GM18508 (cell line): ENCODE measurements around the gene COL8A2.
A peak's percentile ranks its signal among the peaks of the same experiment; 100 is the strongest.

Experiments
- ATAC-seq: cut with Tn5 transposase; IDR thresholded peaks from one replicate; pipeline ENCODE4 v1.9.1; 2021; ENCODE audit warnings: moderate number of reproducible peaks; ENCODE audit not compliant: insufficient read depth, unreplicated experiment

The COL8A2 gene

DNA sequence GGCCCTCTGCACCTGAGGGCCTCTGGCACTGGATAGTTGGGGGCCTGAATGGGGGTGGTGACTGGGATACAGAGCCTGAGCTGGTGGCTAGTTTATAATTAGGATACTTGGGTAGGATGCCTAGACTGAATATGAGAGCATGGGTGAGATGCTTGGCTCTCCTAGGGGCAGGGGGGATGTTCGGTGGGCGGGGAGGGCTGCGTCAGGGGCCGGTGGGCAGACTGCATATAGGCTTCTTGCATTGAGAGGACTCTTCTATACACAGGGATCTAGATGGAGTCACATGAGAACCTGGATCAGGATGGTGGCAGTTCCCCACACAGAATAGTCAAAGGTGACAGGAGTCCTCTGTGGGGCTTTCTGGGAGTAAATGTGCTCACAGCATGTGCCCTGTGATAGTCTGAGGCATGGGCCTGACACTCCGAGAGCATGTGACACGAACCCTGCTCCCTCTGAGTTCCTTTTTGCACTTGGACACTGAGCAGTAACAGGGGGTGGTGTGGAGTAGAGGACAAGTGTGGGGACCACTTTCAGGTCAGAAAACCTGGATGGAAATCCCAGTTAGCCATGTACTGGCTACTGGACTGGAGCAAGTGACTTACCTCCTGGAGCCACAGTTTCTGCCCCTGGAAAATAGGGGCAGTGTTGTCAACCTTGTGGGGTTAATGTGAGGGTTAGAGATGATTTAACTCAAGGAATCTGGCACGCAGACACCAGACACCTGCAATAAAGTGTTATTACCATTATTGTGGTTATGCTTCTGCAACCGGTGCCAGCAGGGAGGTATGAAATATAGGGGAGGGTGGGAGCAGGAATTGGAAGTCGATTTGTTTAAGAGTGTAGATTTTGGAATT is 33.2 kb upstream of the COL8A2 start:
- ATAC-seq = no peak

DNA sequence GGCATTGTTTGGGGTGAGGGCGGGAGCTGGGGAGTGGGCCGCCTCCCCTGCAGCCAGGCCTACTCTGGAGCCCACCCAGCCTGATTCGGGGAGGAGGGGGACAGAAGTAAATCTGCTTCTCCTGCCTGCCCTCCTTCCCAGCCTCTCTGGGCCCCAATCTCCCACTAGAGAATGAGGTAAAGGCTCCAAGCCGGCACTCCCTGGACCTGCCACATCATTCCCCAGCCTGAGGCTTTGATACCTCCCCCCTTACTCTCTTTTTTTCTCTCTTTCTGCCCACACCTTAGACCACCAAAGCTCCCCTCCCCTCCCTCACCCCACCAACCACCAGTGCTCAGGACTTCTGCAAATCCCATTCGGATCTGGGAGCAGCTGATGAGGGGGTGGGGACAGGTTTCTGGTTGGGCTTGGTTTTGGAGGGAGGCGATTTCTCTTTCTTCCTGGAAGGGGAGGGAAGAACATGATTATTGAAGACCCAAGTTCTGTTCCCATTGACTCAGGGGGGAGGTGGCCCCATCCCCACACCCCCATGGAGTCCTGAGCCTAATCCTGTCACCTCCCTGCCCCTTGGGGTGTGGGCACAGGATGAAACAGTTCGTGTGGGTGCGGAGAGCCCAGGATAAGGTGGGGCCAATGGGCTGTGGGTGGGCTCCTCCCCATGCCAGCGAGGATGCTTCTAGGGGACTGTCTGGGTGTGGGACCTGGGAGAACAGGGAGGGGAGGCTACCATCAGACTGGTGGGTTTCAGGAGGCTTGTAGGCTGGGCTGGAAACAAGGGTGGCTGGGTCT is 32.3 kb upstream of the COL8A2 start:
- no peak for ATAC-seq

DNA sequence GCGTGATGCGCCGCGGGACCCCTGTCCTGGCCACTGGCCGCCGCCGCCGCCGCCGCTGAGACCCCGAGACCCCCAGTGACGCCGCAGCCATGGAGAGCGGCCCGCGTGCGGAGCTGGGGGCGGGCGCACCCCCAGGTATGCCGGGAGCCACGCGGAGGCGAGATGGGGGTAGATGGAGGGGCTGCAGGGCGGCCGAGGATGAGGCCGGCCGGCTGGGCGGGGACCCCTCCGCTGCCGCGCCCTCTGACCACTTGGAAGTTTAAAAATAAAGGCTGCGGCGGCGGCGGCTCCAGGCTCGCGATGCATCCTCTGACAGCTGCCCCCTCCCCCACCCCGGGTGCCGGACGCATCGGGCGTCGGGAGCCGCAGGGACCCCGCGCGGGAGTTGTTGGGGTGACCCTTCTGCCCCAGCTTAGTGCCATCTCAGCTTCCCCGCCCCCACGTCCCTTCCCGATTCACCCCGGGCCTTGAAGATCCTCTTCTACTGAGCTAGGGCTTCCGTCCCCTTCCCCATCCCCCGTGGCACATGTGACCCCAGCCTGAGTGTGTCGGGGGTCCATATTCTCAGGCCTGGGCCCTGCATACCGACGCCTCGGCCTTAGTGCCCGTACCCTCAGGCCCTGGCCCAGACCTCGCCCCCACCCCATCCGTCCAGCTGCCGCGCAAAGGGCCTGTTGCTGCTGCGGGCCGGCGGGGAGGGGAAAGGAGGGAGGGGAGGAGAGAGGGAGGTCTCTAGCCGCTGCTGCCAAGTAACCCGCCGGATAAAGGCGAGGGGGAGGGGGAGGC is 31.5 kb upstream of the COL8A2 start:
- ATAC-seq = no peak

DNA sequence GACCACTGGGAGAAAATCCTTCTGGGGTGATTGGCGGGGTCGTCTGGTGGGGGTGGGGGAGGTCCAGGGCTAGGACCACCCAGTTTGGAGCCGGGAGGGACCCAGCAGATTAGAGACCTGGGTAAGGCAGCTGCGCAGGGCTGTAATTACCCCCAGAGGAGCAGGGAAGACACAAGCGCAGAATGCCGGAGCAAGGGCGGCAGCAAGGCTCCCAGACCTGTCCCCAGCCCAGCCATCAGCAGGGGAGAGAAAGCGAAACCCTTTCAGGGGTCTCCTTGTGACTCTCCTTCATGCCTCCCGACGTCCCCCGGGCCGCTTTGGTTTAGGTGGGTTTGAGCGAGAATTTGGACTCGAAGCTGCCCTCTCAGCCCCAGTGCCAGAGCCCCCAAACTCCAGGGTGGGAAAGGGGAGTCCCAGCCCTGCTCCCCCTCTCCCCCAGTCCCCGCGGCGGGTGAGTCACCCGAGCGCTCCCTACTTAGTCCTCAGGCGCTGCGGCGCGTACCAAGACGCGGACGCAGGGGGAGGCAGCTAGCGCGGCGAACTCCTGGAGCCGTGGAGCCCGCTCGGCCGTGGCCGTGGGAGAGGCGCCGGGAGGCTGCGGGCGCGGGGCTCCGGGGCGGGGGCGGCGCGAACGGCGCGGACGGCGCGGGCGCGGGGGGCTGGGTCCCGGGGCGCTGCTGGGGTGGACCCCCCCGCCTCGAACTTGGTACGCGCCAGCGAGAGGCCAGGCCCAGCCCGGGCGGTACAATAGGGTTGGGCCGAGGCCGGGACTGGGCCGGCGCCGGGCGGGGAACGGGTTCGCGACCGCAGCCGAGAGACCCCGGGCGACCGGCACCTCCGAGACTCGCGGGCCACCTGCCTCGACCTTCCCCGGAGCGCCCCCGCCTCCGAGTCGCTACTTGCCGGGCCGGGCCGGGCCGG is 30.6 kb upstream of the COL8A2 start, which contains the start of gene MAP7D1:
Gene MAP7D1 (plus strand): TSS at position 753 of the 921 bp plus-strand sequence. CDS start 258 bp downstream, outside the sequence.
- no peak for ATAC-seq

DNA sequence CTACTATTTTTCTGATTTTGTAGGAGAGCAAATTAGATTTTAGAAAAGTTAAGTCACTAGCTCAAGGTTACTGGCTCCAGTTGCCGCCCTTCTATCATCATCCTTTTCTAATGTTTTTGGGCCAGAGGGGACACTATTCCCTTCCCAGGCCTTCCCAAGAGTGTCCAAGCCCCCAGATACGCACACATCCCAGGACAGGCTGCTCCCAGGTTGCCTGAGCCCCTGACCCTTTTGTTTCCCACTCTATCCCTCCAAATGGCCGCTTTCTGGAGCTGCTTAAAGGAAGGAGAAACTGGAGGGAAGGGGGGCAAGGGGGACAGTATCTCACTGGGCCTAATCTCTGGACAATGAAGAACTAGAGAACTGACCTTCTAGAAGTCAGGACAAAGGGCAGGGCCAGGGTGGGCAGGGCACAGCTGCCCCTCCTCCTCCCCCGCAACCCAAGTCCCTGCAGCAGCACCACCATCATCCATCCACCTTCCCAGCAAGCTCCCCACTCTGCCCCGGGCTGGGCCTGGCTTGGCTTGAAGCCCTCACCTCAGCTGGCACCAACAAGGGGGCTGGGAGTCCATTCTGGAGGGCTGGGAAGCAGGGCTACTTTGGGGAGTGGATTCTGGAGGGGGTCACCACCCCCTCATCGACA is 29.9 kb upstream of the COL8A2 start:
- no peak for ATAC-seq

DNA sequence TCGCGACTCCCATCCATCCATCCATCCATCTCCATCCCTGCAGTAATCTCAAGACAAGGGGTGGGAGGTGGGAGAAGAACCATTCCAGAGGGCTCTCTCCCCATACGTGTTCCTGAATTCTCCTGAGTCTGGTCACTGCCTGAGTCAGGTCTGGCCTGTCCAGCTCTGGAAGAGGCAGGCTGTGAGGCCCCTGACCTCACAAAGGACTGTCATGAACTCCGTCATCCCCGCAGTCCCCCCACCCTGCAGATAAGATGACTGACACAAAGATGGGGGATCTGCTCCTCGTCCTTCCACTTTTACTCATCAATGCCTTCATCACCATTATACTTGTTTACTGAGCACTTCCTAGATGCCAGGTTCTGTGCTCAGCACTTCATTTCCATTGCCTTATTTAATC is 29.3 kb upstream of the COL8A2 start:
- no peak for ATAC-seq

DNA sequence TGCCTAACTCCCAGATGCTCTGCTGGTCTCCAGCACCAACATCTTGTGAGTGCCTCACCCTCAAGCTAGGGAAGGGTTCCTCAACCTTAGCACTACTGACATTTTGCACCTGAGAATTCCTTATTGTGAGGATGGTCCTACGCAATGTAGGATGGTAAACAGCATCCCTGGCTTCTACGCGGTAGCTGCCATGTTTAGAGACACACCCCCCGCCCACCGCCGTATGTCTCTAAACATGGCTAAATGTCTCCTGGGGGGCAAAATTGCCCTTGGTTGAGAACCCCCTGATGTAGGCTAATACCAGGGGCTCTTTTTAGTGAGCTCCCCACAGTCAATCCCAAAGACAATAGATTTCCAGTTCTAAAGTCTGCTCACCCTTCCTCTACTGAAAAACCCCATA is 28.5 kb upstream of the COL8A2 start:
- ATAC-seq = no peak

DNA sequence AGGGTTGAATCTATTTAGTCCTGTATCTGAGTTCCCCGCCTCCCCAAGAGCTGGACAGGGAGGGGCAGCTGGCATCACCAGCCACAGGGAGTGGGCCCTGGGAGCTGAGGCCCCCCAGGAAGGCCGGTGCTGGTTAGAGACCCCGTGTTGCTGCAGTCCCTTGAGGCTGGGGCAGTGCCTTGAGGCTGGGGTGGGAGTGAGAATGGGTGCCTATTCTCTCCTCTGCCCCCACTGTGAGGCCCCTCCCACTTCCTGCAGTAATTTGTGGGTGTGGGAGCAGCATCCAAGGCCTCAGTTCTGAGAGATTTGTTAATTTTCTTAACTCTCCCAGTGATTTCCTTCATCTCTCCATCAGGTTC is 26.8 kb upstream of the COL8A2 start:
- no peak for ATAC-seq

DNA sequence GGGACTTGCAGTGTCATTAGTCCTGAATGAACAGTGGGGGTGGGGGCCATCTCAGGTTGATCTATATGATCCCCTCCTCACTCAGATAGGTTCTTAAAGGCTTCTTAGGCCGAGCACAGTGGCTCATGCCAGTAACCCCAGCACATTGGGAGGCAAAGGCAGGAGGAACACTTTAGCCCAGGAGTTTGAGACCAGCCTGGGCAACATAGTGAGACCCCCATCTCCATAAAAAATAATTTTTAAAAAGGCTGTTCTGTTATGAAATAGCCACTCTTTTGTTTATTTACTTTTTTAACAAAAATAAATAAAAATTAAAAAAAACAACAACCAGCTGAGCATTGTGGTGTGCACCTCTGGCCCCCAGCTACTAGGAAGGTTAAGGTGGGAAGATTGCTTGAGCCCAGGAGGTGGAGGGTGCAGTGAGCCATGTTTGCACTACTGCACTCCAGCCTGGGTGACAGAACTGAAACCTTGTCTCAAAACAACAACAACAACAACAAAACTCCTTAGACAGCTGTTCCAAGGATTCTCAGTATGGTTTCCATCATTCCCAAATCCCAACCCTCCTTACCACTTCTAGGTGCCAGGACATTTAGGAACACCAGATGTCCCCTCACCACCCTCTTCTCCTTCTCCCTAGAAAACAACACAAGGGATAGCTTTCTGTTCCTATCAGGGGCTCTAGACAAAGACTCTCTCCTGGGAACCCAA is 26.3 kb upstream of the COL8A2 start:
- no peak for ATAC-seq

DNA sequence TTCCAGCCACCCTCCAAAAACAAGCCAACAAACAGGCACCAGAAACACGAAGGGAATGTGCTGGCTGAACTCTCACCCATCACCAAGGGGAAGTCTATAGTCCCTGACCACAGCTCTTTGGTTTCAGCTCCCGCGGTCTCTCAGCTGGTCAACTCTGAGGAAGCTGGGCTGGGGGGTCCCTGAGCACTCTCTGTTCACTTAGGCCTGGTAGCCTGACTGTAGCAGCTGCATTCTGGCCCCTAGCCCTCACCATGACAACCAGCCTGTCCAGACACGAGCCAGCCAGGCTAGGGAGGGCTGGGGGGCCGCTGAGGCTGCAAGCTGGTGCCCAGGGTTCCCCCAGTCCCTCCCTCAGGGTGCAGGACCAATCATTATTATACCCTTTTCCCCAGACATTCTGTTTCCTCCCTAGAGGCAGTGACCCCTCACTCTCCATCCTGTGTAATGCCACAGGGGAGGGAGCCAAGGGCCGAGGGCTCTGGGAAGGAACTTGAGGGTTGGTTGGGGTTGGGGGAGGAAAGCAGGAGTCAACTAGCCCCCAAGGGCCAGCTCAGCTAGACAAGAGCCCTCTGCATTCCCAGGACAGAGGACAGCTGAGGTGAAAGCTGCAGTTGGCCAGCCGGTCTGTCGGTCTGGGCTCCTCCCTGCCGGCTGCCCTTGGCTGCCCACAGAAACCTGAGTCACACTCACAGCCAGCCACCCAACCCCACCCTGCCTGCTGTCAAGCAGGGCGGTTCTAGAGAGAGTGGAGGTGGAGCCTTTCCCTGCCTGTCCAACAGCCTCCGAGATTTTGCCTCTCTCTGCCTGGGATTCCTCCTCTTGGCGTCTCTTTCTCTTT is 25.5 kb upstream of the COL8A2 start:
- ATAC-seq = no peak

DNA sequence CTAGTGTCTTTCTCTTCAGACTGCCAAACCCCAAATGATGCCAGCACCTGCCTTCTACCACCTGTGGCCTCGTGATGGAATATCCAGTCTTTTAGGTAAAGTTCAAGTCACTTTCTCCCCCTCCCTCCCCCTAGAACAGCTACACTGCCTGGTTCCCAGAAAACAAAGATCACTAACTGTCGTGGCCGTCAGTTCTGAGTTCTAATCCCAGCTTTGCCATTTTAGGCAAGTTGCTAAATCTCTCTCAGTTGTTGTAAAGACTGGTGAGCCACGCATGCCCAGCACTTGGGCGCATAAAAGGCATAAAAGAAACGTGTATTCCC is 24.9 kb upstream of the COL8A2 start:
- no peak for ATAC-seq

DNA sequence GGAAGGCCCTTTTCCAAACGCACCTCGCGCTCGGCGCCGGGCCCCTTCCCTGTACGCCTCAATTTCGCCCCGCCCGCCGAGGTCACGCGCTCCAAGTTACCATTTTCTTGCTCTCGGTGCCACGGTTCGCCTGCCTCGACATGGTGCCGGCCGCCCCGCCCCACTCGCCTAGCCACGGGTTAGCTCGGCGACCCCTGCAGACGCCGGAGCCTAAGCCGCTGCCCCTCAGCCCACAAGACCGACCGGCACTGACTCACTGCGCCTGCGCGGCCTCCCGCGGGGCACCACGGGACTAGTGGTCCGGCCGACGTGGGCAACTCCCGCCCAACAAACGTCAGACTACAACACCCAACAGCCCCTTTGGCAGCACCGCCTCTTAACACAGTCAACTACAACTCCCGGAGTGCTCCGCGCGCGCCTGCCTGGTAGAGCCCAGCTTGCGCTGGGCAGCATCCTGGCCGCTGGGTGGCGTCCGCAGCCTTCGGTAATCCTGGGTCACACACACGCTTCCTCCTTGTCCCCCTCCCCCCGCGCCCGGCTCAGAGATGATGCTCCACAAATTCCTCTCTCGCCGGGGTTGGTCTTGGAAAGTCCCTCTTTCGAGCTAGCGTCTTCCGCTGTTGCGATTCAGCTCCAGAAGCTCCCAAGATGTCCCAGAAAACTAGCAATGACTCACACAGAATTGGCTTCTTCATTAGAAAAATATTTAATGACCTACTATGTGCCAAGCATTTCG is 24.4 kb upstream of the COL8A2 start, which contains the start of gene TRAPPC3:
Gene TRAPPC3 (minus strand): TSS at position 250 of the 736 bp plus-strand sequence. CDS start 108 bp downstream, at position 142.
- peak; percentile 72 for ATAC-seq

DNA sequence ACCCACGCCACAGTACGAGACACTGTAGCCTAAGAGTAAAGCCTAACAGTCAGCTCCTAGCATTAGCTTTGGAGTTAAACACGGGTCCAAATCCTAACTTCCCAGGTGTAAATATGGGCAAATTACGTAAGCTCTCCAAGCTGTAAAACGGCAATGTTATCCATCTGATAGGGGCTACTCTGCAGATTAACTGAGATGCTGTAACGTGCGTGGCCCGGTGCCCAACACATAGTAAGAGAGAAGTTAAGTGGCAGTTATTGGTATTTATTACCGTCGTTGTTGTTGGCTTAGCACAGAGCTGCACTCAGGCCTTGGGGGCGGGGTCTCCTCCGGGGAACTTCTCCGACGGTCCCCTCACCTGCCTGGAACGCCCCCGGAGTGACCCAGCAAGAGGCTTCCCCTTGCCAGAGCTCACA is 23.8 kb upstream of the COL8A2 start:
- peak; percentile 4 for ATAC-seq

DNA sequence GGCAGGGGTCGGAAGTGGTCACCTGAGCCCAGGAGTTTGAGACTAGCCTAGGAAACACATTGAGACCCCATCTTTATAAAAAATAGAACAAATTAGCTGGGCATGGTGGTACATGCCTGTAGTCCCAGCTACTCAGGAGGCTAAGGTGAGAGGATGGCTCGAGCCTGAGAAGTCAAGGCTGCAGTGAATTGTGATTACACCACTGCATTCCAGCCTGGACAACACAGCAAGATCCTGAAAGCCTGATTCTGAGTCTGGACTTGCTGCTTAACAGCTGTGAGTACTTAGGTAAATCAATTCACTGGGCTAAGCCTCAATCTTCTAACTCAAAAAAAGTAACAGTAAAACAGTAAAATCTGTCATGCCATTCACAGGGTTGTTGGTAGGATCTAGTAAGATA is 19.4 kb upstream of the COL8A2 start:
- no peak for ATAC-seq

DNA sequence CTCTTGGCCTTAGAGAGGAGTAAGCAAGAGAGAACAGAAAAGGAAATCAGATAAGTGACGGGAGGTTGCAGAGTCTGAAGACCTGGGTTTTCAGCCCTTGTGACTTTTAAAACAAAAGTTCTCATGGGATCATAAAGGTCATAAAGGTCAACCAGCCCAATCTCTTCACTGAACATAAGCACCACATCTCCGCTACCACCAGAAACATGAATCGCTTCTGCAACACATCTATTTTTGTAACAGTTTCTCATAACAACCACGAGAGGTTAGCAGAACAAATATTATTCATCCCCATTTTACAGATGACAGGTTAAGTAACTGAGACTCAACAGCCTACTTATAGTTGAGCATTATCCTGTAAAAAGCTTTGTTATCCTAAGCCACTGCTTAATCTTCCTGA is 18.4 kb upstream of the COL8A2 start:
- no peak for ATAC-seq

DNA sequence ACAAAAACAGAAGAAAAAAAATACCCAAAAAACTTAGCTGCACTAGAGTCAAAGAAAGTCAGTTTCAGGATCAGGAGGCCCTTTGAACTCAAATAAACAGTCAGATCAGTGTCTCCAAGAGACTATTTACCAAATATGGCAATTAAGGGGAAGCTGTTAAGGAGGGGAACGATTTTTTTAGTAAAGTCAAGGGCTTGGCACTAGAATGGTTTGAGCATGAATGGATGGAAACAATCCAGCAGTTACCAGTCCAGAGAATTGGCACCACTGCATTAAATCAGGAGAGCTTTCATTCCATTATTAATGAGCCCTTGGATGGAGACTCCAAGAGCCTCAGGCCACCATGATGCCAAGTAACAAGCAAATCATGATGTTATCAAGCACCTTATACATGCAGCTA is 17.1 kb upstream of the COL8A2 start:
- no peak for ATAC-seq

DNA sequence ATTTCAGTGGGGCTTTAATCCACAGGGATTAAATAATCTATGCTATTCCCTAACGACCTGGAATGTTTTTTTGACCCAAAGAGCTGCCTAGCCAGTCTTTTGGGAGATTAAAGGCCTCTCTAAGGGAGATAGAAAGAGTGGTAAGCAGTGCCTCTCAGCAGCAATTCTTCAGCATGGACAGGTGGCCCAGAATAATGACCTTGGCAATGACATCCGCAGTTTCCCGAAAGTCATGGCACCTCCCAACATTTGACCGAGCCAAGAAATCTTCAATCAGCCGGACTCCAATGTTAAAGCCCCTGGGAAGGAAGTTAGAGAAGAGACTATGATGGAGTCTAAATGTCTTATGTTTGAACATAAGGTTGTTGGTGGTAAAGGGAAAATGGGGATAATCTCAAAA is 14.5 kb upstream of the COL8A2 start:
- no peak for ATAC-seq
